H9 (cell line): ENCODE data around the gene EML3. TPM values are rescaled to one million over a fixed set of nuclear protein-coding genes. Genes with fewer than 3 reads are reported as not detected.
A peak's percentile ranks its signal among the peaks of the same experiment; 100 is the strongest.

Experiments used
- DNase-seq: peaks from one replicate; pipeline ENCODE4 v3.0.0-alpha.2; 2017
- H2AFZ ChIP-seq: one replicate; pipeline ENCODE4 v1.6.1; 2013; ENCODE audit warnings: mild to moderate bottlenecking, low read length, control low read depth, moderate library complexity
- H2AK5ac ChIP-seq: 2 replicates; pipeline ENCODE4 v1.6.1; 2013; ENCODE audit warnings: low read length, control low read depth, mixed read lengths; ENCODE audit not compliant: insufficient read length
- H2BK120ac ChIP-seq: one replicate; pipeline ENCODE4 v1.6.1; 2013; ENCODE audit warnings: low read depth, mild to moderate bottlenecking, low read length, control low read depth, inconsistent platforms; ENCODE audit not compliant: poor library complexity, severe bottlenecking
- H2BK12ac ChIP-seq: 2 replicates; pipeline ENCODE4 v1.6.1; 2013; ENCODE audit warnings: low read length, control low read depth, mixed read lengths, low read depth; ENCODE audit not compliant: insufficient read length
- H2BK15ac ChIP-seq: 2 replicates; pipeline ENCODE4 v1.6.1; 2013; ENCODE audit warnings: low read depth, low read length, control low read depth
- H2BK20ac ChIP-seq: one replicate; pipeline ENCODE4 v1.6.1; 2013; ENCODE audit warnings: low read depth, mild to moderate bottlenecking, low read length, control low read depth, inconsistent platforms; ENCODE audit not compliant: poor library complexity, severe bottlenecking
- H2BK5ac ChIP-seq: 2 replicates; pipeline ENCODE4 v1.6.1; 2013; ENCODE audit warnings: low read length, control low read depth, mixed read lengths; ENCODE audit not compliant: insufficient read length
- H3K14ac ChIP-seq: 2 replicates; pipeline ENCODE4 v1.6.1; 2013; ENCODE audit warnings: low read length, control low read depth; ENCODE audit not compliant: insufficient read depth
- H3K18ac ChIP-seq: 2 replicates; pipeline ENCODE4 v1.6.1; 2013; ENCODE audit warnings: low read depth, mild to moderate bottlenecking, mixed read lengths, low read length, control low read depth; ENCODE audit not compliant: insufficient read length
- H3K23ac ChIP-seq: 2 replicates; pipeline ENCODE4 v1.6.1; 2013; ENCODE audit warnings: low read length, control low read depth, mixed read lengths, low read depth; ENCODE audit not compliant: insufficient read length
- H3K23me2 ChIP-seq: 2 replicates; pipeline ENCODE4 v1.6.1; 2013; ENCODE audit warnings: low read depth, mild to moderate bottlenecking, mixed read lengths, low read length, control low read depth; ENCODE audit not compliant: insufficient read length, poor library complexity, severe bottlenecking
- H3K27ac ChIP-seq: 2 replicates; pipeline ENCODE4 v1.5.1; 2013; ENCODE audit warnings: low read length, control low read depth, mixed read lengths, low read depth; ENCODE audit not compliant: insufficient read length
- H3K27me3 ChIP-seq: 2 replicates; pipeline ENCODE4 v1.6.1; 2013; ENCODE audit warnings: low read length, control low read depth, inconsistent platforms; ENCODE audit not compliant: insufficient read depth
- H3K4ac ChIP-seq: 2 replicates; pipeline ENCODE4 v1.6.1; 2013; ENCODE audit warnings: low read depth, mild to moderate bottlenecking, control low read depth, inconsistent platforms, low read length, moderate library complexity
- H3K4me1 ChIP-seq: 2 replicates; pipeline ENCODE4 v1.6.1; 2013; ENCODE audit warnings: low read length, control low read depth, inconsistent platforms; ENCODE audit not compliant: insufficient read depth
- H3K4me2 ChIP-seq: 2 replicates; pipeline ENCODE4 v1.6.1; 2013; ENCODE audit warnings: low read length, control low read depth, mixed read lengths; ENCODE audit not compliant: insufficient read length, insufficient read depth
- H3K56ac ChIP-seq: 2 replicates; pipeline ENCODE4 v1.6.1; 2013; ENCODE audit warnings: low read depth, mild to moderate bottlenecking, mixed read lengths, low read length, control low read depth; ENCODE audit not compliant: insufficient read length
- H3K79me1 ChIP-seq: 2 replicates; pipeline ENCODE4 v1.6.1; 2013; ENCODE audit warnings: low read depth, mild to moderate bottlenecking, moderate library complexity, low read length, control low read depth, inconsistent platforms; ENCODE audit not compliant: insufficient read depth, poor library complexity, severe bottlenecking
- H3K79me2 ChIP-seq: 2 replicates; pipeline ENCODE4 v1.6.1; 2013; ENCODE audit warnings: low read length, control low read depth, inconsistent platforms; ENCODE audit not compliant: insufficient read depth
- H3K9ac ChIP-seq: 2 replicates; pipeline ENCODE4 v1.6.1; 2013; ENCODE audit warnings: low read length, control low read depth, mixed read lengths; ENCODE audit not compliant: insufficient read length; ENCODE audit errors: extremely low read depth
- H3K9me3 ChIP-seq: one replicate; pipeline ENCODE4 v1.6.1; 2013; ENCODE audit warnings: low read depth, low read length, inconsistent platforms; ENCODE audit not compliant: control insufficient read depth
- H3T11ph ChIP-seq: one replicate; pipeline ENCODE4 v1.6.1; 2013; ENCODE audit warnings: mild to moderate bottlenecking, low read length, control low read depth, inconsistent platforms
- H4K20me1 ChIP-seq: one replicate; pipeline ENCODE4 v1.6.1; 2013; ENCODE audit not compliant: control insufficient read depth, insufficient read length, insufficient read depth
- H4K5ac ChIP-seq: 2 replicates; pipeline ENCODE4 v1.6.1; 2013; ENCODE audit warnings: low read depth, mild to moderate bottlenecking, mixed read lengths, low read length, control low read depth; ENCODE audit not compliant: insufficient read length
- H4K8ac ChIP-seq: replicated peaks from 2 replicates; pipeline ENCODE4 v1.6.1; 2013; ENCODE audit warnings: low read length, control low read depth, mixed read lengths, low read depth; ENCODE audit not compliant: insufficient read length
- H4K91ac ChIP-seq: 2 replicates; pipeline ENCODE4 v1.6.1; 2013; ENCODE audit warnings: low read depth, mild to moderate bottlenecking, moderate library complexity, mixed read lengths, low read length, control low read depth; ENCODE audit not compliant: insufficient read length
- H3K27ac Mint-ChIP-seq, 3 experiments: 2 replicates in 2 of 3; 3 replicates in 1 of 3; pipeline ENCODE4 v1.8.0; 2020 to 2021; ENCODE audit warnings: mixed read lengths in 3 of 3, mild to moderate bottlenecking in 1 of 3, moderate library complexity in 1 of 3
- H3K27me3 Mint-ChIP-seq: 2 replicates; pipeline ENCODE4 v1.8.0; 2021; ENCODE audit warnings: low read depth, mild to moderate bottlenecking, moderate library complexity, mixed read lengths
- H3K36me3 Mint-ChIP-seq, 3 experiments: 2 replicates in 2 of 3; 3 replicates in 1 of 3; pipeline ENCODE4 v1.8.0; 2020 to 2021; ENCODE audit warnings: low read depth in 3 of 3, mixed read lengths in 3 of 3; ENCODE audit not compliant: insufficient read depth in 1 of 3
- H3K4me1 Mint-ChIP-seq, 2 experiments: 2 replicates each; pipeline ENCODE4 v1.8.0; 2020; ENCODE audit warnings: mixed read lengths in 2 of 2
- H3K4me3 Mint-ChIP-seq, 2 experiments: 2 replicates in 1 of 2; 3 replicates in 1 of 2; pipeline ENCODE4 v1.8.0; 2020 to 2021; ENCODE audit warnings: mild to moderate bottlenecking in 2 of 2, mixed read lengths in 2 of 2, moderate library complexity in 1 of 2
- H3K9me3 Mint-ChIP-seq, 2 experiments: 2 replicates in 1 of 2; 3 replicates in 1 of 2; pipeline ENCODE4 v1.8.0; 2020; ENCODE audit warnings: mild to moderate bottlenecking in 2 of 2, mixed read lengths in 2 of 2, moderate library complexity in 1 of 2
- CTCF ChIP-seq: fragments of 200-600 bp; sonication (generic); conservative IDR thresholded peaks from 3 replicates; pipeline ENCODE4 v1.8.0; 2021; ENCODE audit warnings: antibody characterized with exemption, mild to moderate bottlenecking
- WGBS: extraction: QIAGEN DNeasy Blood & Tissue Kit; methylation state at CpG from one replicate; pipeline ENCODE4 v1.1.7; 2013; ENCODE audit warnings: missing lambda C conversion rate, low lambda C conversion rate, mixed read lengths; ENCODE audit not compliant: insufficient read length; ENCODE audit errors: extremely low coverage; 5-methylcytosine and 5-hydroxymethylcytosine counted together
- total RNA-seq: library from RNA; stranded (reverse); gene quantifications from 2 replicates; pipeline ENCODE4 v1.2.1, GENCODE V29; 2021

EML3 gene
- total RNA-seq, 1 experiment from 2014 or later: 35.3 TPM

- H3K4me1 ChIP-seq: peaks cover 24% of the 10 kb centered on the region; the same call in 1 of the 2 replicates
- no peaks in the 10 kb centered on the region for H3K9me3 ChIP-seq
- no peak overlapping the region for H2BK20ac ChIP-seq
- Mint-ChIP-seq H3K4me1 (peaks cover 73 to 80% of the 10 kb centered on the region in 2 experiments), H3K36me3 (peaks cover 30 to 60% (median 45%) of the 10 kb centered on the region in 3 experiments), H3K27me3 (peaks cover 3% of the 10 kb centered on the region), H3K9me3 (no peaks in the 10 kb centered on the region; a peak in 1 of 5 replicates), H3K4me3 (peak overlapping the region; percentile 2 to 51; a peak in 2 of 5 replicates), H3K27ac (peak overlapping the region; percentile 93 to 98 (median 96))
- no peak overlapping the region for H4K91ac ChIP-seq
- H2BK15ac ChIP-seq: no peak overlapping the region
- H2AFZ ChIP-seq: no peak overlapping the region
- TF ChIP-seq CTCF: no peak
- H3K79me1 ChIP-seq: no peaks in the 10 kb centered on the region
- DNase-seq: peak; percentile 90
- H3K4ac ChIP-seq: no peak overlapping the region
- H3K9ac ChIP-seq: no peak overlapping the region
- no peaks in the 10 kb centered on the region for H3K23me2 ChIP-seq
- no peak overlapping the region for H3K23ac ChIP-seq
- no peak overlapping the region for H3K56ac ChIP-seq
- no peak overlapping the region for H2AK5ac ChIP-seq
- H4K8ac ChIP-seq: no peak overlapping the region
- WGBS: no CpG with 5 or more reads among the region's 14 CpGs
- H2BK120ac ChIP-seq: no peak overlapping the region
- H4K5ac ChIP-seq: no peak overlapping the region
- peaks cover 2% of the 10 kb centered on the region for H4K20me1 ChIP-seq
- H3K27me3 ChIP-seq: no peaks in the 10 kb centered on the region
- H2BK12ac ChIP-seq: peak overlapping the region; percentile 42
- H3K4me2 ChIP-seq: no peak overlapping the region
- H3K18ac ChIP-seq: peak overlapping the region; percentile 43
- 0 out of 2 replicates have a peak overlapping the region, but pooled peaks have one; percentile 27 for H3K14ac ChIP-seq
- no peak overlapping the region for H3T11ph ChIP-seq
- no peak overlapping the region for H2BK5ac ChIP-seq
- no peaks in the 10 kb centered on the region for H3K79me2 ChIP-seq
- H3K27ac ChIP-seq: peak overlapping the region; percentile 4
Measured at GRCh38 chr11:62556108-62556874, 56.3 kb downstream of the EML3 start.
